ENCODE results near the gene PDCL3.

The PDCL3 gene
- total RNA-seq, result 15.8 to 27.8 (median 21.3) reads per million in 3 donors

DNA sequence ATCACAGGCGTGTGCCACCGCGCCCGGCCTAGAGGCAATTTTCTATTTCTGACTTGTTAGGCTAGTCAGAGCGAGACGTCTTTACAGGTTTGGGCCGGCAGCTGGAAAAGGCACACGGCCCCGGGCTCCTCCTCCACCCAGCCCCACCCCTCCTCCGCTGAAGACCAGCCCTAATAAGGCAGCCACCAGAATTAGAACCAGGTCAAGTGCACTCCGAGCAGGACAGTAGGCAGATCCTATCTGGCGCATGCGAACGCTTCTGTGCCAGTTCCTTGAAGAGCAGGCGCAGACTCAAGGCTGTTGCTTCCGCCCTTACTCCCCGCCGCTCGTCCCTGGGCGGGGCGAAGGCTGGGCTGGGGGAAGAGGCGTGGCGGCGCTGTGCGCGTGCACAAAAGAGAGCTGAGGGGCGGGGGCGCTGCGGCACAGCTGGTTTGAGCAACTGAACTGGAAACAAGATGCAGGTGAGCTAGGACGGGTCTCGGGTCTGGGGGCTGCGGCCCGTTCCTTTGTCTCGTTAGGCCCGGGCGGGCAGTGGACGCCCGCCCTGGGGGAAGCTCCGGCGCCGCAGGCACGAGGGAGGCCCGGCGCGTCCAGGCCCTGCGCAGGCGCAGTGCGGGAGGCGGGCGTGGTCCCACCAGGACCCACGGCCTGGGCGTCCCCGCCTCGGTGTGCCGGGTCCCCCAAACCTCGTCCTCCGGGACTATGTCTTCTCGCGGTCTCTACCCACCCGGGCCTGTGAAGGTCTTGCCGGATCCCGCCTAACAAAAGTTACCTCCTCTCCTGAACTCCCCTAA, at the start of gene PDCL3:
TSS of gene PDCL3 (plus strand) at position 381 of the 794 bp plus-strand sequence. CDS start at position 456, 75 bp downstream.
- peak within 1 kb of the TSS; percentile 92 for H3K4me3 ChIP-seq (ENCODE audit: insufficient read depth, low read depth, low read length, poor library complexity, severe bottlenecking)
- DNase-seq, result peak; percentile 89 to 92 (median 90)
- no peaks in the 10 kb centered on the region for H3K9me3 ChIP-seq (ENCODE audit: control insufficient read depth, low read length)
- H3K27me3 ChIP-seq (replicated peaks; ENCODE audit: control insufficient read depth, insufficient read depth, low read length, poor library complexity, severe bottlenecking), result no peaks in the 10 kb centered on the region
- H3K27ac ChIP-seq (ENCODE audit: insufficient read depth, low read length, poor library complexity, severe bottlenecking), result peak within 1 kb of the TSS; percentile 88
- peaks cover 15% of the 10 kb centered on the region for H3K4me1 ChIP-seq (ENCODE audit: control insufficient read depth, insufficient read depth, low read length, poor library complexity, severe bottlenecking)
- H3K36me3 ChIP-seq (ENCODE audit: control insufficient read depth, insufficient read depth, low read length), result peaks cover 15% of the 10 kb centered on the region

DNA sequence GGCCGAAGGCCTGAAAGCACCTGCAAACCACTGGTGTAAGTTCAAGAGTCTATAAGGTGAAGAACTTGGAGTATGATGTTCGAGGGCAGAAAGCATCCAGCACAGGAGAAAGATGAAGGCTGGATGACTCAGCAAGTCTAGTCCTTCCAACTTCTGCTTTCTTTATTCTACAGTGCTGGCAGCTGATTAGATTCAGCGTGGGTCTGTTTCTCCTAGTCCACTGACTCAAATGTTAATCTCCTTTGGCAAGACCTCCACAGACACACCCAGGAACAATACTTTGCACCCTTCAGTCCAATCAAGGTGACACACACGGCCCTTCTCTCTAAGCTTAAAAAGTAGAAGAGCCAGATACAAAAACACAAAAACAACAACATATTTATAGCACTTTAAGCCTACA, 49.1 kb upstream of the PDCL3 start:
- H3K27ac ChIP-seq (ENCODE audit: insufficient read depth, low read length, poor library complexity, severe bottlenecking), result no peak overlapping the region
- no peaks in the 10 kb centered on the region for H3K9me3 ChIP-seq (ENCODE audit: control insufficient read depth, low read length)
- H3K36me3 ChIP-seq (ENCODE audit: control insufficient read depth, insufficient read depth, low read length), result no peaks in the 10 kb centered on the region
- H3K27me3 ChIP-seq (replicated peaks; ENCODE audit: control insufficient read depth, insufficient read depth, low read length, poor library complexity, severe bottlenecking), result no peaks in the 10 kb centered on the region
- no peaks in the 10 kb centered on the region for H3K4me1 ChIP-seq (ENCODE audit: control insufficient read depth, insufficient read depth, low read length, poor library complexity, severe bottlenecking)
- DNase-seq, result no peak
- H3K4me3 ChIP-seq (ENCODE audit: insufficient read depth, low read depth, low read length, poor library complexity, severe bottlenecking), result no peak overlapping the region

DNA sequence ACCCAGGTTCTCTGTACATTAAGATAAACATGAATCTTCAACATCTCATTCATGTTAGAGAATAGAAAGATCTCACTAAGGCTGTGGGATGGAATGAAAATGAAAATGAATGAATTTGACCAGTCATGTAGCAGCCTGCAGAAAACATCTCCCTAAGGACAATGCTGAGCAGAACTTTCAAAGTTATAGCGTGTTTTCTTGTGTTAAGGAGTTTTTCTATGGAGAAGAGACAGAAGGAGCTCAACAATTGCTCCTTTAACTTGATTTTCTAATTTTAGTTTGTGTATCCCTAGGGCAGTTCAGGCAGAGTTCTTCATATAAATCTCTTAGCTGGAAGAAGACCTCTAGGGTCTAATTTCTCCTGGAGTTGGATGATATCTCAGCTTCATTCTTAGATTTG, 45.2 kb upstream of the PDCL3 start:
- no peak for DNase-seq

DNA sequence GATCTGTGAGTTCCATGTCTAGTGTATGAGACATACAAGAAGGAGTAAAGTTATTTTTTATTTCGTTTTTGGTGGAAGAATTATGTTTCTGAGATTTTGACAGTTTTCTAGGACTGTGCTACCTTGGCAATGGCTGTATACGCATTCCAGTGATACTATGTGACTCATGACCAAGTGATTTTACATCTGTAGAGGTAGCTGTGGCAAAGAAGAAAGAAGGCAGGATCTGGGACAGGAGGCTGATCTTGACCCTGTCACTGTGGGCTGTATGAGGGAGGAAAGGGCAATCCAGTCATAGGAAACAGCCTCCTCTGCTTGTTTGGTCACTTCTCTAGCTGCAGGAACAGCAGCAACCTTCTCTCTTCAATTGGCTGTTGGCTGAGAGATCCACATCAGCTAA, 44.0 kb upstream of the PDCL3 start:
- no peak for DNase-seq
- H3K36me3 ChIP-seq (ENCODE audit: control insufficient read depth, insufficient read depth, low read length), result no peaks in the 10 kb centered on the region
- no peak overlapping the region for H3K4me3 ChIP-seq (ENCODE audit: insufficient read depth, low read depth, low read length, poor library complexity, severe bottlenecking)
- no peaks in the 10 kb centered on the region for H3K9me3 ChIP-seq (ENCODE audit: control insufficient read depth, low read length)
- no peaks in the 10 kb centered on the region for H3K27me3 ChIP-seq (replicated peaks; ENCODE audit: control insufficient read depth, insufficient read depth, low read length, poor library complexity, severe bottlenecking)
- H3K27ac ChIP-seq (ENCODE audit: insufficient read depth, low read length, poor library complexity, severe bottlenecking), result no peak overlapping the region
- no peaks in the 10 kb centered on the region for H3K4me1 ChIP-seq (ENCODE audit: control insufficient read depth, insufficient read depth, low read length, poor library complexity, severe bottlenecking)

More for the DNA sequence above, 45.2 kb upstream of the PDCL3 start:
- H3K4me1 ChIP-seq (ENCODE audit: control insufficient read depth, insufficient read depth, low read length, poor library complexity, severe bottlenecking), result no peaks in the 10 kb centered on the region
- no peaks in the 10 kb centered on the region for H3K27me3 ChIP-seq (replicated peaks; ENCODE audit: control insufficient read depth, insufficient read depth, low read length, poor library complexity, severe bottlenecking)
- H3K4me3 ChIP-seq (ENCODE audit: insufficient read depth, low read depth, low read length, poor library complexity, severe bottlenecking), result no peak overlapping the region
- H3K27ac ChIP-seq (ENCODE audit: insufficient read depth, low read length, poor library complexity, severe bottlenecking), result no peak overlapping the region
- no peaks in the 10 kb centered on the region for H3K36me3 ChIP-seq (ENCODE audit: control insufficient read depth, insufficient read depth, low read length)
- H3K9me3 ChIP-seq (ENCODE audit: control insufficient read depth, low read length), result no peaks in the 10 kb centered on the region

DNA sequence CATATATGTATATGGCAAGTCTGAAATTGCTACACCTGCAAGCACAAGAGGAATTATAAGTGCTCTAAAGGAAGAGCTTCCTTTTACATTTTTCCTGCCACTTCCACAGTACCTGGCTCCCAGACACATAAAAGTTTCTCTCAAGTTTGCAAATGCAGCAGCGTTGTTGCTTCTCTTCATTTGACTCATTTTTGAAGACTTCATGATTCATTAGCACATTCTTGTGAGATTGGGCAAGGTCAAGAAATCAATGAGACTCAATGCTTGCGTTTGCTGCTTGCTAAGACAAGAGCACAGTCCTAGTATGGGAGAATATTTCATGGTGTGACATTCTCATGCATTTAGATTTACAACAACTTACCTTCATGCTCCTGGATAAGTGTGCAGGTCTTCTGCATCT, 42.6 kb upstream of the PDCL3 start:
- H3K9me3 ChIP-seq (ENCODE audit: control insufficient read depth, low read length), result no peaks in the 10 kb centered on the region
- H3K4me3 ChIP-seq (ENCODE audit: insufficient read depth, low read depth, low read length, poor library complexity, severe bottlenecking), result no peak overlapping the region
- H3K4me1 ChIP-seq (ENCODE audit: control insufficient read depth, insufficient read depth, low read length, poor library complexity, severe bottlenecking), result no peaks in the 10 kb centered on the region
- H3K27me3 ChIP-seq (replicated peaks; ENCODE audit: control insufficient read depth, insufficient read depth, low read length, poor library complexity, severe bottlenecking), result no peaks in the 10 kb centered on the region
- no peak for DNase-seq
- no peak overlapping the region for H3K27ac ChIP-seq (ENCODE audit: insufficient read depth, low read length, poor library complexity, severe bottlenecking)
- H3K36me3 ChIP-seq (ENCODE audit: control insufficient read depth, insufficient read depth, low read length), result no peaks in the 10 kb centered on the region

DNA sequence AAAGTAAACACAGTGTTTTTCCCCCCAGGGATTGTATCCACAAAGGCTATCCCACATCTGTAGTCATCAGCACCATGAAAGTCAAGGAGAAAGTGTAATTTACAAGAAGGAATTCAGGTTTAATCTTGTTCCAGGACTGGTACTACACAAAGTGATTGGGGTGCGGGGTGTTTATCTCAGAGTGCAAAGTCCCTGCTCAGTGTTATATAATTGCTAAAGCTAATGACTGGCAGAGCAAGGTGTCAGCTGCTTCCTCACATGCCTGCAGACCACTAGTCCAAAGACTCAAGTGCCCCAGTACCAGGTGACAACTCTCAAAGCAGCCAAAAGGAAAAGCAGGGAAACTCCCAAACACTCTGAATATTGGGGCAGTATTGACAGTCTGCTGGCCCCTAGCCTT, 40.4 kb upstream of the PDCL3 start:
- Histone ChIP-seq H3K9me3 (ENCODE audit: control insufficient read depth, low read length) (no peaks in the 10 kb centered on the region), H3K27ac (ENCODE audit: insufficient read depth, low read length, poor library complexity, severe bottlenecking) (no peak overlapping the region), H3K4me3 (ENCODE audit: insufficient read depth, low read depth, low read length, poor library complexity, severe bottlenecking) (no peak overlapping the region), H3K4me1 (ENCODE audit: control insufficient read depth, insufficient read depth, low read length, poor library complexity, severe bottlenecking) (no peaks in the 10 kb centered on the region), H3K27me3 (replicated peaks; ENCODE audit: control insufficient read depth, insufficient read depth, low read length, poor library complexity, severe bottlenecking) (no peaks in the 10 kb centered on the region), H3K36me3 (ENCODE audit: control insufficient read depth, insufficient read depth, low read length) (no peaks in the 10 kb centered on the region)
- DNase-seq, result no peak

DNA sequence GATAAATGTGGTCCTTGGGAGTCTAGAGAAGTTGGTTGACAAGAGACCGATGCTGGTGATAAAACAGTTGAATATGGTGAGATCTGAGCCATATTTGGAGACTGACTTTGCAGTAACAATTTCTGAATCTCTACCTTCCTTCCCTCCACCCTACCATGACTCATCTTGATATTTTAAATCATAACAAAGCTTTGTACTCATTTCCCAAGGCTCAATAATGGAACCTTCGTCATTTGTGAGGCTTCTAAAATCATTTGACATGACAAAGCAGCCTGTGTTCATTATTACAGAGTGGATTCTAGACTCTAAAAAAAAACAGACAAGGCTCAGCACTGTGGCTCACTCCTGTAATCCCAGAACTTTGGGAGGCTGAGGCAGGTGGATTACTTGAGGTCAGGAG, 38.5 kb upstream of the PDCL3 start:
- Histone ChIP-seq H3K9me3 (ENCODE audit: control insufficient read depth, low read length) (no peaks in the 10 kb centered on the region), H3K36me3 (ENCODE audit: control insufficient read depth, insufficient read depth, low read length) (no peaks in the 10 kb centered on the region), H3K4me3 (ENCODE audit: insufficient read depth, low read depth, low read length, poor library complexity, severe bottlenecking) (no peak overlapping the region), H3K4me1 (ENCODE audit: control insufficient read depth, insufficient read depth, low read length, poor library complexity, severe bottlenecking) (no peaks in the 10 kb centered on the region), H3K27me3 (replicated peaks; ENCODE audit: control insufficient read depth, insufficient read depth, low read length, poor library complexity, severe bottlenecking) (no peaks in the 10 kb centered on the region), H3K27ac (ENCODE audit: insufficient read depth, low read length, poor library complexity, severe bottlenecking) (no peak overlapping the region)
- no peak for DNase-seq

DNA sequence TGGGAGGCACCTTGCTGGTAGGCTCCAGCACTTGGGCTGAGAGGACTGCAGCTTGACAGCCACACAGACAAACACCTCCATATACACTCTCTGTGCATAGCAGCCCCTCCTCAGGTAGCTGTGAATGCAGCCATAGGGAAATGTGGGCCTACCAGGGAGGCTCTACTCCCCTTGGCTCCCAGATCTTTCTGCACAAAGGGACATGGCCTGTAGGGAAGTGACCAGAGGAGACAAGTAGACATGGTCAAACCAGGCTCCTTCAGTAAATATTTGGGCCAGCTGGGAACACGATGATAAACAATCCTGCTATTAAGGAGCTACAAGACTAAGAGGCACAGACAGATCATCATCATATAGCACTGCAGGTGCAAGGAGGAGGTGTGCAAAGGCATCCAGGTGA, 35.9 kb upstream of the PDCL3 start:
- H3K27me3 ChIP-seq (replicated peaks; ENCODE audit: control insufficient read depth, insufficient read depth, low read length, poor library complexity, severe bottlenecking), result no peaks in the 10 kb centered on the region
- DNase-seq, result no peak
- no peaks in the 10 kb centered on the region for H3K4me1 ChIP-seq (ENCODE audit: control insufficient read depth, insufficient read depth, low read length, poor library complexity, severe bottlenecking)
- H3K9me3 ChIP-seq (ENCODE audit: control insufficient read depth, low read length), result no peaks in the 10 kb centered on the region
- no peak overlapping the region for H3K4me3 ChIP-seq (ENCODE audit: insufficient read depth, low read depth, low read length, poor library complexity, severe bottlenecking)
- no peaks in the 10 kb centered on the region for H3K36me3 ChIP-seq (ENCODE audit: control insufficient read depth, insufficient read depth, low read length)
- H3K27ac ChIP-seq (ENCODE audit: insufficient read depth, low read length, poor library complexity, severe bottlenecking), result no peak overlapping the region

DNA sequence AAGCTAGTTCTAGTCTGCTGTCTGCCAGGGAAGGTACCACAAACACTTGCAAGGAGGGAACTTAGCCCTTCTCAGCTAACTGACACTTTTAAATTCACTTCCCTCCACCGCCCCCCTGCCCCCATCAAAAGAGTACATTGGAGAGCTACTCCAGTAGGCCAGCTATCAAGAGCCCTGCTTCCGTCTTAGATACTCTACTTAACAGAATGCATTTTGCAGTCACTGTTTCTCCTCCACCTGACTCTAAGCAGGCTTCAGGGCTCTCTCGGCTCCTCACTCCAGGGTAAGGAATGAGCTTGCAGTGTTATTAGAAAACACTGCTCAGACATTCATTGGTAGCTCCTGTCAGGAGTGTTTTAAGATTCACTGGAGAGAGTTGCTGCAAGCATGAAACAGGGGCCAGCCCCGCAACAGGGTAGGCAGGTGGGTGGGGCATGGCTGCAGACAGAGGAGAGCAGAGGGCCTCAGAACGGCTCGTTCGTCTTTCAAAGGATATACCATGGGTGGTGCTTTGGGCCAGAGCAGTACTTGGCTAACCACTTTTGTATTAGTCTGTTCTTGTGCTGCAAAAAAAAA, 35.3 kb upstream of the PDCL3 start:
- no peaks in the 10 kb centered on the region for H3K4me1 ChIP-seq (ENCODE audit: control insufficient read depth, insufficient read depth, low read length, poor library complexity, severe bottlenecking)
- no peaks in the 10 kb centered on the region for H3K27me3 ChIP-seq (replicated peaks; ENCODE audit: control insufficient read depth, insufficient read depth, low read length, poor library complexity, severe bottlenecking)
- H3K9me3 ChIP-seq (ENCODE audit: control insufficient read depth, low read length), result no peaks in the 10 kb centered on the region
- H3K36me3 ChIP-seq (ENCODE audit: control insufficient read depth, insufficient read depth, low read length), result no peaks in the 10 kb centered on the region
- H3K27ac ChIP-seq (ENCODE audit: insufficient read depth, low read length, poor library complexity, severe bottlenecking), result no peak overlapping the region
- H3K4me3 ChIP-seq (ENCODE audit: insufficient read depth, low read depth, low read length, poor library complexity, severe bottlenecking), result no peak overlapping the region
- DNase-seq, result no peak

DNA sequence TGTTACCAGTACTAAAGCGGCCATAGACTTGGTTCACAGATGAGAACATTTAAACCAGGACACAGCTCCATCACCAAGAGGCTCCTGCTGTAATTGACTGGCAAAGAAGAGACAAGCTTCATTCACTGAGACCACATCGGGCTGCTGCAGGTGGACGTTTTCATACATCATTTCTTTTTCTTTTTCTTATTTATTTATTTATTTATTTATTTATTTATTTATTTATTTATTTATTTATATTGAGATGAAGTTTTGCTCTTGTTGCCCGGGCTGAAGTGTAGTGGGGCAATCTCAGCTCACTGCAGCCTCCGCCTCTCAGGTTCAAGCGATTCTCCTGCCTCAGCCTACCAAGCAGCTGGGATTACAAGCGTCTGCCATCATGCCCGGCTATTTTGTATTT, 33.6 kb upstream of the PDCL3 start:
- no peaks in the 10 kb centered on the region for H3K27me3 ChIP-seq (replicated peaks; ENCODE audit: control insufficient read depth, insufficient read depth, low read length, poor library complexity, severe bottlenecking)
- no peak overlapping the region for H3K4me3 ChIP-seq (ENCODE audit: insufficient read depth, low read depth, low read length, poor library complexity, severe bottlenecking)
- no peak overlapping the region for H3K27ac ChIP-seq (ENCODE audit: insufficient read depth, low read length, poor library complexity, severe bottlenecking)
- H3K9me3 ChIP-seq (ENCODE audit: control insufficient read depth, low read length), result no peaks in the 10 kb centered on the region
- no peaks in the 10 kb centered on the region for H3K36me3 ChIP-seq (ENCODE audit: control insufficient read depth, insufficient read depth, low read length)
- H3K4me1 ChIP-seq (ENCODE audit: control insufficient read depth, insufficient read depth, low read length, poor library complexity, severe bottlenecking), result no peaks in the 10 kb centered on the region
- no peak for DNase-seq
